HCT116 (cell line): Measurements from ENCODE around the gene TMEM98. TPM values are rescaled to one million over a fixed set of nuclear protein-coding genes. Genes with fewer than 3 reads are reported as not detected.

Experiments used
- ATAC-seq: fragments of 200-7000 bp; cut with Tn5 transposase; 2 replicates; pipeline ENCODE4 v1.9.1; 2020; ENCODE audit warnings: mild to moderate bottlenecking, moderate library complexity
- BruUV-seq: library from RNA; stranded (reverse); fragments of 400-500 nt; replicated peaks from 2 replicates; lab custom pipeline; 2021; lab: Mats Ljungman, UMichigan
- CTCF ChIA-PET: fragments of 300-600 bp; sonication (Branson Sonifier 250); formaldehyde crosslinking; loops from one replicate; lab custom pipeline; 2021; ENCODE audit warnings: antibody characterized with exemption; lab: Charles Lee
- POLR2A ChIA-PET: fragments of 300-600, 350-600 bp; sonication (Branson Sonifier 250); formaldehyde crosslinking; loops from one replicate; lab custom pipeline; 2021; ENCODE audit warnings: antibody characterized with exemption; lab: Charles Lee
- RAD21 ChIA-PET, 2 experiments: fragments of 300-600 bp; sonication (Branson Sonifier 250); formaldehyde crosslinking; loops; one replicate each; lab custom pipeline; 2023; ENCODE audit warnings: low total read pairs in 2 of 2; ENCODE audit not compliant: uncharacterized antibody in 2 of 2, unreplicated experiment in 2 of 2, low non-redundant PET in 1 of 2; lab: Charles Lee
- DNase-seq: peaks from one replicate; pipeline ENCODE4 v3.0.0-alpha.2; 2010; ENCODE audit warnings: low read depth, low spot score
- H2AFZ ChIP-seq: fragments of 200-600 bp; shearing (Covaris generic), sonication (generic); 2 replicates; pipeline ENCODE4 v1.6.1; 2017; ENCODE audit warnings: low read depth, mixed run types, mixed read lengths, antibody characterized with exemption, low read length; ENCODE audit not compliant: poor library complexity, severe bottlenecking
- H3K27ac ChIP-seq: 2 replicates; pipeline ENCODE4 v1.5.1; 2012; ENCODE audit warnings: low read depth, low read length
- H3K27me3 ChIP-seq: fragments of 200-600 bp; sonication (generic); 2 replicates; pipeline ENCODE4 v1.6.1; 2016; ENCODE audit warnings: mixed run types, low read length, mixed read lengths; ENCODE audit not compliant: insufficient read depth
- H3K36me3 ChIP-seq, 2 experiments: fragments of 200-500 bp in 1 of 2; fragments of 200-600 bp in 1 of 2; sonication (Bioruptor generic) in 1 of 2; sonication (generic) in 1 of 2; 2 replicates each; pipeline versions ENCODE4 v1.5.1 to v1.6.1; 2014 to 2016; ENCODE audit warnings: low read length in 2 of 2, inconsistent platforms in 1 of 2, mixed read lengths in 1 of 2, mixed run types in 1 of 2; ENCODE audit not compliant: insufficient read depth in 2 of 2, control insufficient read depth in 1 of 2
- H3K4me1 ChIP-seq, 2 experiments: fragments of 200-600 bp in 1 of 2; sonication (generic) in 1 of 2; 2 replicates each; pipeline versions ENCODE4 v1.5.1 to v1.6.1; 2012 to 2017; ENCODE audit warnings: low read length in 2 of 2, inconsistent platforms in 1 of 2, mild to moderate bottlenecking in 1 of 2, mixed read lengths in 1 of 2, mixed run types in 1 of 2, moderate library complexity in 1 of 2; ENCODE audit not compliant: insufficient read depth in 2 of 2, control insufficient read depth in 1 of 2
- H3K4me2 ChIP-seq: fragments of 200-600 bp; sonication (generic); 2 replicates; pipeline ENCODE4 v1.6.1; 2017; ENCODE audit warnings: mixed run types, low read length, mixed read lengths
- H3K4me3 ChIP-seq, 2 experiments: fragments of 200-600 bp in 1 of 2; sonication (generic) in 1 of 2; replicated peaks in 1 of 2; 2 replicates each; pipeline ENCODE4 v1.5.1; 2011 to 2016; ENCODE audit warnings: low read length in 2 of 2, control low read depth in 1 of 2, low read depth in 1 of 2, mild to moderate bottlenecking in 1 of 2, mixed read lengths in 1 of 2, mixed run types in 1 of 2
- H3K79me2 ChIP-seq: fragments of 200-600 bp; sonication (generic); 2 replicates; pipeline ENCODE4 v1.6.1; 2017; ENCODE audit warnings: mild to moderate bottlenecking, mixed run types, low read length, moderate library complexity, mixed read lengths; ENCODE audit not compliant: insufficient read depth
- H3K9ac ChIP-seq: fragments of 200-600 bp; sonication (generic); 2 replicates; pipeline ENCODE4 v1.6.1; 2016; ENCODE audit warnings: low read length, mixed read lengths
- H3K9me2 ChIP-seq: fragments of 200-600 bp; sonication (generic), shearing (Covaris generic); 2 replicates; pipeline ENCODE4 v1.6.1; 2017; ENCODE audit warnings: mixed run types, mild to moderate bottlenecking, moderate library complexity; ENCODE audit not compliant: insufficient read depth
- H3K9me3 ChIP-seq, 2 experiments: fragments of 200-500 bp in 1 of 2; fragments of 200-600 bp in 1 of 2; sonication (Bioruptor generic) in 1 of 2; sonication (generic) in 1 of 2; 2 replicates each; pipeline ENCODE4 v1.6.1; 2014 to 2017; ENCODE audit warnings: low read length in 2 of 2, mixed read lengths in 2 of 2, inconsistent platforms in 1 of 2, low read depth in 1 of 2, mild to moderate bottlenecking in 1 of 2, mixed run types in 1 of 2, moderate library complexity in 1 of 2; ENCODE audit not compliant: control insufficient read depth in 1 of 2, insufficient read depth in 1 of 2
- H4K20me1 ChIP-seq: fragments of 200-600 bp; sonication (generic), shearing (Covaris generic); 2 replicates; pipeline ENCODE4 v1.6.1; 2017; ENCODE audit warnings: mixed run types, mild to moderate bottlenecking, moderate library complexity; ENCODE audit not compliant: insufficient read depth
- ATF3 ChIP-seq: IDR thresholded peaks from 2 replicates; pipeline ENCODE4 v1.6.1; 2012
- CBX3 ChIP-seq: IDR thresholded peaks from 2 replicates; pipeline ENCODE4 v1.6.1; 2012; ENCODE audit warnings: low read depth
- CEBPB ChIP-seq: IDR thresholded peaks from 2 replicates; pipeline ENCODE4 v1.6.1; 2012; ENCODE audit warnings: low read depth
- EGR1 ChIP-seq: IDR thresholded peaks from 2 replicates; pipeline ENCODE4 v1.6.1; 2012; ENCODE audit warnings: low read depth
- FOSL1 ChIP-seq: IDR thresholded peaks from 2 replicates; pipeline ENCODE4 v1.6.1; 2012; ENCODE audit warnings: low read depth
- JUND ChIP-seq: IDR thresholded peaks from 2 replicates; pipeline ENCODE4 v1.6.1; 2012
- POLR2A ChIP-seq: IDR thresholded peaks from 2 replicates; pipeline ENCODE4 v1.7.0; 2011; ENCODE audit warnings: borderline replicate concordance; ENCODE audit not compliant: insufficient read depth, insufficient read length; ENCODE audit errors: extremely low read depth
- POLR2AphosphoS5 ChIP-seq: IDR thresholded peaks from 2 replicates; pipeline ENCODE4 v1.6.1; 2011; ENCODE audit warnings: mild to moderate bottlenecking, low read depth, low read length, moderate library complexity
- SP1 ChIP-seq: IDR thresholded peaks from 2 replicates; pipeline ENCODE4 v1.6.1; 2012; ENCODE audit warnings: low read depth
- SRF ChIP-seq: IDR thresholded peaks from 2 replicates; pipeline ENCODE4 v1.6.1; 2012; ENCODE audit warnings: low read depth
- YY1 ChIP-seq: IDR thresholded peaks from 2 replicates; pipeline ENCODE4 v1.6.1; 2011; ENCODE audit warnings: low read length, low read depth, moderate library complexity, mild to moderate bottlenecking; ENCODE audit not compliant: insufficient replicate concordance; ENCODE audit errors: extremely low read depth
- ZNF274 ChIP-seq: fragments of 200-500 bp; sonication (Bioruptor generic); IDR thresholded peaks from 2 replicates; pipeline ENCODE4 v1.6.1; 2014; ENCODE audit warnings: mild to moderate bottlenecking, low read depth, low read length, inconsistent platforms
- intact Hi-C: fragments of 100-400 bp; cut with micrococcal nuclease; formaldehyde crosslinking; loops from 2 replicates; pipeline ENCODE4 v1.10.0; 2022
- total RNA-seq: library from RNA; stranded (reverse); gene quantifications from one replicate; pipeline ENCODE4 v1.2.1, GENCODE V29; 2021; ENCODE audit not compliant: unreplicated experiment
- TF ChIP-seq, protein P1 (sequence below): IDR thresholded peaks from 2 replicates; pipeline ENCODE4 v1.6.1; 2011; ENCODE audit warnings: mild to moderate bottlenecking, low read length, moderate library complexity; ENCODE audit not compliant: insufficient replicate concordance; ENCODE audit errors: extremely low read depth
- TF ChIP-seq, protein P2 (sequence below): IDR thresholded peaks from 2 replicates; pipeline ENCODE4 v1.6.1; 2012; ENCODE audit warnings: low read depth

The TMEM98 gene
- total RNA-seq, 1 experiment from 2014 or later = 29.3 TPM

GRCh38 chr17:32953045-32953444, 25.1 kb downstream of the TMEM98 start:
- intact Hi-C loops = no loop called here
- no TSS peak for BruUV-seq
- POLR2A ChIA-PET = no interaction called here
- no peaks in the 10 kb centered on the region for H4K20me1 ChIP-seq
- no peaks in the 10 kb centered on the region for H3K4me1 ChIP-seq
- no peak overlapping the region for H3K9ac ChIP-seq
- no peaks in the 10 kb centered on the region for H3K36me3 ChIP-seq
- H3K4me3 ChIP-seq = no peak overlapping the region
- no peak overlapping the region for H3K27ac ChIP-seq
- no peak for DNase-seq
- peaks cover 9% of the 10 kb centered on the region; the same call in 1 of the 2 replicates for H3K27me3 ChIP-seq
- no peaks in the 10 kb centered on the region for H3K9me2 ChIP-seq
- TF ChIP-seq FOSL1 = no peak
- no peak for TF ChIP-seq YY1
- no peaks in the 10 kb centered on the region for H3K9me3 ChIP-seq
- no peaks in the 10 kb centered on the region for H3K79me2 ChIP-seq
- no peak overlapping the region for H2AFZ ChIP-seq
- H3K4me2 ChIP-seq = no peak overlapping the region
- ATAC-seq = no peak
- CTCF ChIA-PET = no interaction called here
- RAD21 ChIA-PET = no interaction called here

DNA sequence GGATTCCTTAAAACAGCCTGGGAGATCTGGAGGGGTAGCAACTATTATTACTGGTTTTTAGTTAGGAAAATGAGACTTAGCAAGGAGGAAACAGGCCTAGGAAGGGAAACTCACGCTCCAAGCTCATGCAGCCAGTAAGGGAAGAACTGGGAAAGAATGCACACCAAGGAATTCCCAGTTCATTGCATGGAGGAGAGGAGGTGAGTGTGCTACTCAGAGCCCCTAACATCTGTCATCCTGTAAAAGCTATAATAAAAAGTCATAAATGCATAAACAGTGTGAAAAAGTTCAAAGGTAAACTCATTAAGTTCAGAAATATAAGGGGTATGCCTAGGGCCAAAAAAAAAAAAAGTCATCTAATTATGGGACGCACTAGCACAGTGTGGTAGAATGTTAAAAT, 25.9 kb downstream of the TMEM98 start:
- CTCF ChIA-PET = no interaction called here

More for the DNA sequence above, 25.9 kb downstream of the TMEM98 start:
- H2AFZ ChIP-seq = no peak overlapping the region
- no peak overlapping the region for H3K9ac ChIP-seq
- POLR2A ChIA-PET = no interaction called here
- H3K4me2 ChIP-seq = no peak overlapping the region
- H3K9me3 ChIP-seq = no peaks in the 10 kb centered on the region
- DNase-seq = no peak
- no peak for ATAC-seq
- no peaks in the 10 kb centered on the region for H4K20me1 ChIP-seq
- no peaks in the 10 kb centered on the region for H3K36me3 ChIP-seq
- H3K9me2 ChIP-seq = no peaks in the 10 kb centered on the region
- H3K4me1 ChIP-seq = no peaks in the 10 kb centered on the region
- no peak overlapping the region for H3K27ac ChIP-seq
- peaks cover 9% of the 10 kb centered on the region; the same call in 1 of the 2 replicates for H3K27me3 ChIP-seq
- H3K79me2 ChIP-seq = no peaks in the 10 kb centered on the region
- H3K4me3 ChIP-seq = no peak overlapping the region
- intact Hi-C loops = no loop called here
- RAD21 ChIA-PET = no interaction called here
- no TSS peak for BruUV-seq
- no peak for TF ChIP-seq ZNF274
- no peak for TF ChIP-seq FOSL1
- no peak for TF ChIP-seq SP1
- no peak for TF ChIP-seq CEBPB
- TF ChIP-seq SRF = no peak
- no peak for TF ChIP-seq POLR2AphosphoS5
- TF ChIP-seq JUND = no peak
- no peak for TF ChIP-seq CBX3
- TF ChIP-seq, protein P1, sequence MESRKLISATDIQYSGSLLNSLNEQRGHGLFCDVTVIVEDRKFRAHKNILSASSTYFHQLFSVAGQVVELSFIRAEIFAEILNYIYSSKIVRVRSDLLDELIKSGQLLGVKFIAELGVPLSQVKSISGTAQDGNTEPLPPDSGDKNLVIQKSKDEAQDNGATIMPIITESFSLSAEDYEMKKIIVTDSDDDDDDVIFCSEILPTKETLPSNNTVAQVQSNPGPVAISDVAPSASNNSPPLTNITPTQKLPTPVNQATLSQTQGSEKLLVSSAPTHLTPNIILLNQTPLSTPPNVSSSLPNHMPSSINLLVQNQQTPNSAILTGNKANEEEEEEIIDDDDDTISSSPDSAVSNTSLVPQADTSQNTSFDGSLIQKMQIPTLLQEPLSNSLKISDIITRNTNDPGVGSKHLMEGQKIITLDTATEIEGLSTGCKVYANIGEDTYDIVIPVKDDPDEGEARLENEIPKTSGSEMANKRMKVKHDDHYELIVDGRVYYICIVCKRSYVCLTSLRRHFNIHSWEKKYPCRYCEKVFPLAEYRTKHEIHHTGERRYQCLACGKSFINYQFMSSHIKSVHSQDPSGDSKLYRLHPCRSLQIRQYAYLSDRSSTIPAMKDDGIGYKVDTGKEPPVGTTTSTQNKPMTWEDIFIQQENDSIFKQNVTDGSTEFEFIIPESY = no peak
- TF ChIP-seq ATF3 = no peak
- no peak for TF ChIP-seq POLR2A
- TF ChIP-seq EGR1 = no peak
- TF ChIP-seq, protein P2, sequence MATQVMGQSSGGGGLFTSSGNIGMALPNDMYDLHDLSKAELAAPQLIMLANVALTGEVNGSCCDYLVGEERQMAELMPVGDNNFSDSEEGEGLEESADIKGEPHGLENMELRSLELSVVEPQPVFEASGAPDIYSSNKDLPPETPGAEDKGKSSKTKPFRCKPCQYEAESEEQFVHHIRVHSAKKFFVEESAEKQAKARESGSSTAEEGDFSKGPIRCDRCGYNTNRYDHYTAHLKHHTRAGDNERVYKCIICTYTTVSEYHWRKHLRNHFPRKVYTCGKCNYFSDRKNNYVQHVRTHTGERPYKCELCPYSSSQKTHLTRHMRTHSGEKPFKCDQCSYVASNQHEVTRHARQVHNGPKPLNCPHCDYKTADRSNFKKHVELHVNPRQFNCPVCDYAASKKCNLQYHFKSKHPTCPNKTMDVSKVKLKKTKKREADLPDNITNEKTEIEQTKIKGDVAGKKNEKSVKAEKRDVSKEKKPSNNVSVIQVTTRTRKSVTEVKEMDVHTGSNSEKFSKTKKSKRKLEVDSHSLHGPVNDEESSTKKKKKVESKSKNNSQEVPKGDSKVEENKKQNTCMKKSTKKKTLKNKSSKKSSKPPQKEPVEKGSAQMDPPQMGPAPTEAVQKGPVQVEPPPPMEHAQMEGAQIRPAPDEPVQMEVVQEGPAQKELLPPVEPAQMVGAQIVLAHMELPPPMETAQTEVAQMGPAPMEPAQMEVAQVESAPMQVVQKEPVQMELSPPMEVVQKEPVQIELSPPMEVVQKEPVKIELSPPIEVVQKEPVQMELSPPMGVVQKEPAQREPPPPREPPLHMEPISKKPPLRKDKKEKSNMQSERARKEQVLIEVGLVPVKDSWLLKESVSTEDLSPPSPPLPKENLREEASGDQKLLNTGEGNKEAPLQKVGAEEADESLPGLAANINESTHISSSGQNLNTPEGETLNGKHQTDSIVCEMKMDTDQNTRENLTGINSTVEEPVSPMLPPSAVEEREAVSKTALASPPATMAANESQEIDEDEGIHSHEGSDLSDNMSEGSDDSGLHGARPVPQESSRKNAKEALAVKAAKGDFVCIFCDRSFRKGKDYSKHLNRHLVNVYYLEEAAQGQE = no peak
- TF ChIP-seq YY1 = no peak
